Hippocampal formation (tissue), 2 donors: ENCODE results near the gene VWA3B.
A peak's percentile ranks its signal among the peaks of the same experiment; 100 is the strongest.

Source experiments
- DNase-seq, 2 donors: peaks; one replicate each; lab custom pipeline; 2025; lab: John Stamatoyannopoulos, UW

VWA3B gene

GRCh38 chr2:98172951-98173350 lies 86.0 kb downstream of the VWA3B start:
- no peak for DNase-seq

GRCh38 chr2:98175811-98176210 lies 88.8 kb downstream of the VWA3B start:
- DNase-seq: no peak

- DNase-seq: no peak
Observed at GRCh38 chr2:98177286-98177685, 90.3 kb downstream of the VWA3B start.

- no peak for DNase-seq
Observed at GRCh38 chr2:98177986-98178385, 91.0 kb downstream of the VWA3B start.

GRCh38 chr2:98180456-98180855 lies 93.5 kb downstream of the VWA3B start:
- DNase-seq: no peak

GRCh38 chr2:98181346-98181745 lies 94.4 kb downstream of the VWA3B start:
- no peak for DNase-seq

GRCh38 chr2:98185801-98186200 lies 98.8 kb downstream of the VWA3B start:
- DNase-seq: no peak

GRCh38 chr2:98187194-98187593 lies 100.2 kb downstream of the VWA3B start:
- no peak for DNase-seq

- DNase-seq: no peak
Observed at GRCh38 chr2:98188351-98189046, 101.5 kb downstream of the VWA3B start.

- no peak for DNase-seq
Observed at GRCh38 chr2:98191883-98192282, 104.9 kb downstream of the VWA3B start.

- no peak for DNase-seq
Observed at GRCh38 chr2:98201576-98201975, 114.6 kb downstream of the VWA3B start.

GRCh38 chr2:98205889-98206288 lies 118.9 kb downstream of the VWA3B start:
- no peak for DNase-seq

GRCh38 chr2:98212092-98213000 lies 125.4 kb downstream of the VWA3B start:
- DNase-seq: no peak

- no peak for DNase-seq
Observed at GRCh38 chr2:98216616-98217015, 129.6 kb downstream of the VWA3B start.

- no peak for DNase-seq
Observed at GRCh38 chr2:98219152-98219551, 132.2 kb downstream of the VWA3B start.

- DNase-seq: no peak
Observed at GRCh38 chr2:98233941-98234340, 147.0 kb downstream of the VWA3B start.

- DNase-seq: no peak
Observed at GRCh38 chr2:98234776-98235175, 147.8 kb downstream of the VWA3B start.

- DNase-seq: no peak
Observed at GRCh38 chr2:98236935-98237334, 150.0 kb downstream of the VWA3B start.

- DNase-seq: no peak
Observed at GRCh38 chr2:98240786-98241398, 153.9 kb downstream of the VWA3B start.

- no peak for DNase-seq
Observed at GRCh38 chr2:98241592-98241991, 154.6 kb downstream of the VWA3B start.

- peak; percentile 45 to 88 for DNase-seq
Observed at GRCh38 chr2:98242003-98242402, 155.0 kb downstream of the VWA3B start.

GRCh38 chr2:98245491-98245890 lies 158.5 kb downstream of the VWA3B start:
- DNase-seq: no peak

- no peak for DNase-seq
Observed at GRCh38 chr2:98247383-98247782, 160.4 kb downstream of the VWA3B start.
